Loucy (cell line): Measurements from ENCODE around the gene CRADD.

Experiments used
- H2AFZ ChIP-seq: fragments of 200-600 bp; sonication (generic); 2 replicates; pipeline ENCODE4 v1.6.0; 2016; ENCODE audit warnings: antibody characterized with exemption, mild to moderate bottlenecking, low read length, moderate library complexity
- H3F3A ChIP-seq: fragments of 200-600 bp; 2 replicates; pipeline ENCODE4 v1.6.0; 2016; ENCODE audit warnings: antibody characterized with exemption, low read depth, mild to moderate bottlenecking
- H3K27me3 ChIP-seq: fragments of 200-600 bp; sonication (generic); 2 replicates; pipeline ENCODE4 v1.6.1; 2014; ENCODE audit warnings: low read length, mild to moderate bottlenecking; ENCODE audit not compliant: insufficient read depth, poor library complexity, severe bottlenecking
- H3K36me3 ChIP-seq: fragments of 200-600 bp; sonication (generic); 2 replicates; pipeline ENCODE4 v1.6.1; 2016; ENCODE audit warnings: low read length; ENCODE audit not compliant: insufficient read depth
- H3K4me1 ChIP-seq: fragments of 200-600 bp; sonication (generic); 2 replicates; pipeline ENCODE4 v1.5.1; 2014; ENCODE audit warnings: low read length, mild to moderate bottlenecking; ENCODE audit not compliant: insufficient read depth, poor library complexity, severe bottlenecking
- H3K4me2 ChIP-seq: fragments of 200-600 bp; sonication (generic); 2 replicates; pipeline ENCODE4 v1.6.0; 2014; ENCODE audit warnings: antibody characterized with exemption, low read length, low read depth, mild to moderate bottlenecking; ENCODE audit not compliant: poor library complexity, severe bottlenecking
- H3K4me3 ChIP-seq: fragments of 200-600 bp; sonication (generic); 2 replicates; pipeline ENCODE4 v1.5.1; 2014; ENCODE audit warnings: low read length, mild to moderate bottlenecking, mixed read lengths; ENCODE audit not compliant: poor library complexity, severe bottlenecking
- H3K79me2 ChIP-seq: fragments of 200-600 bp; sonication (generic); 2 replicates; pipeline ENCODE4 v1.6.1; 2014; ENCODE audit warnings: low read length; ENCODE audit not compliant: insufficient read depth
- H3K9ac ChIP-seq: fragments of 200-600 bp; sonication (generic); 2 replicates; pipeline ENCODE4 v1.6.0; 2014; ENCODE audit warnings: mild to moderate bottlenecking, low read depth, low read length, moderate library complexity; ENCODE audit not compliant: poor library complexity, severe bottlenecking
- H3K9me2 ChIP-seq: fragments of 200-600 bp; sonication (generic); replicated peaks from 2 replicates; pipeline ENCODE4 v1.6.1; 2016; ENCODE audit warnings: low read depth, low read length, mixed read lengths
- H3K9me3 ChIP-seq: fragments of 200-600 bp; sonication (generic); 2 replicates; pipeline ENCODE4 v1.6.1; 2014; ENCODE audit warnings: mild to moderate bottlenecking, antibody characterized with exemption, low read length, low read depth; ENCODE audit not compliant: insufficient read depth
- H4K20me1 ChIP-seq: fragments of 200-600 bp; sonication (generic); 2 replicates; pipeline ENCODE4 v1.6.0; 2014; ENCODE audit warnings: antibody characterized with exemption, low read length, mild to moderate bottlenecking; ENCODE audit not compliant: insufficient read depth, poor library complexity, severe bottlenecking
- CTCF ChIP-seq: fragments of 200-600 bp; sonication (generic); conservative IDR thresholded peaks from 2 replicates; pipeline ENCODE4 v1.5.1; 2014; ENCODE audit warnings: mild to moderate bottlenecking, antibody characterized with exemption, low read length
- EZH2phosphoT487 ChIP-seq: fragments of 200-600 bp; IDR thresholded peaks from 2 replicates; pipeline ENCODE4 v1.6.1; 2018; ENCODE audit warnings: antibody characterized with exemption, mild to moderate bottlenecking, moderate library complexity, borderline replicate concordance

Gene CRADD

GRCh38 chr12:93737457-93738198, 60.5 kb downstream of the CRADD start:
- Histone ChIP-seq H3K79me2 (no peaks in the 10 kb centered on the region), H3F3A (no peaks in the 10 kb centered on the region), H3K36me3 (no peaks in the 10 kb centered on the region), H3K4me3 (no peak overlapping the region), H4K20me1 (no peaks in the 10 kb centered on the region), H2AFZ (no peak overlapping the region), H3K9me3 (no peaks in the 10 kb centered on the region), H3K9me2 (no peaks in the 10 kb centered on the region), H3K9ac (no peak overlapping the region), H3K4me1 (peaks cover 20% of the 10 kb centered on the region), H3K4me2 (no peak overlapping the region), H3K27me3 (no peaks in the 10 kb centered on the region)
- TF ChIP-seq CTCF (no peak), EZH2phosphoT487 (no peak)

- Histone ChIP-seq H3K4me1 (peaks cover 25% of the 10 kb centered on the region), H3K79me2 (no peaks in the 10 kb centered on the region), H4K20me1 (no peaks in the 10 kb centered on the region), H3K9ac (no peak overlapping the region), H3F3A (no peaks in the 10 kb centered on the region), H3K36me3 (no peaks in the 10 kb centered on the region), H3K9me2 (no peaks in the 10 kb centered on the region), H3K9me3 (no peaks in the 10 kb centered on the region), H3K4me3 (no peak overlapping the region), H3K4me2 (no peak overlapping the region), H2AFZ (no peak overlapping the region), H3K27me3 (no peaks in the 10 kb centered on the region)
- TF ChIP-seq CTCF (no peak), EZH2phosphoT487 (no peak)
These were observed 61.3 kb downstream of the CRADD start for GRCh38 chr12:93738199-93739058.

- H3K9me3 ChIP-seq: no peaks in the 10 kb centered on the region
- H3K79me2 ChIP-seq: no peaks in the 10 kb centered on the region
- no peaks in the 10 kb centered on the region for H4K20me1 ChIP-seq
- TF ChIP-seq CTCF (no peak), EZH2phosphoT487 (no peak)
- H3K4me1 ChIP-seq: peaks cover 25% of the 10 kb centered on the region
- H3K27me3 ChIP-seq: no peaks in the 10 kb centered on the region
- no peaks in the 10 kb centered on the region for H3K36me3 ChIP-seq
- no peaks in the 10 kb centered on the region for H3K9me2 ChIP-seq
- H3K4me3 ChIP-seq: no peak overlapping the region
- no peaks in the 10 kb centered on the region for H3F3A ChIP-seq
- no peak overlapping the region for H2AFZ ChIP-seq
- no peak overlapping the region for H3K9ac ChIP-seq
- no peak overlapping the region for H3K4me2 ChIP-seq
These were observed 63.6 kb downstream of the CRADD start for GRCh38 chr12:93740751-93741150.
